GM19468 (cell line): ENCODE results near the gene MFSD6.
"Not testable (repeated sequence)": the region's sequence is repeated elsewhere in the genome, so short reads cannot be mapped to it uniquely, and the experiment has no call there.

ENCODE experiments used
- ATAC-seq: cut with Tn5 transposase; IDR thresholded peaks from one replicate; pipeline ENCODE4 v1.9.1; 2021; ENCODE audit warnings: mild to moderate bottlenecking, moderate library complexity, moderate number of reproducible peaks; ENCODE audit not compliant: unreplicated experiment; ENCODE audit errors: extremely low read depth

Gene MFSD6

GRCh38 chr2:190489475-190489874, 81.3 kb downstream of the MFSD6 start:
- ATAC-seq: no peak

- no peak for ATAC-seq
Measured at GRCh38 chr2:190490502-190490901, 82.3 kb downstream of the MFSD6 start.

- no peak for ATAC-seq
Measured at GRCh38 chr2:190493095-190493494, 84.9 kb downstream of the MFSD6 start.

GRCh38 chr2:190494600-190495227, 86.6 kb downstream of the MFSD6 start:
- not testable (repeated sequence) for ATAC-seq

GRCh38 chr2:190497428-190497827, 89.3 kb downstream of the MFSD6 start:
- no peak for ATAC-seq

- no peak for ATAC-seq
Measured at GRCh38 chr2:190499273-190499672, 91.1 kb downstream of the MFSD6 start.

GRCh38 chr2:190500054-190500502, 91.9 kb downstream of the MFSD6 start:
- no peak for ATAC-seq

GRCh38 chr2:190501231-190501630, 93.1 kb downstream of the MFSD6 start:
- no peak for ATAC-seq

GRCh38 chr2:190501702-190502407, 93.7 kb downstream of the MFSD6 start:
- no peak for ATAC-seq

GRCh38 chr2:190503088-190503487, 94.9 kb downstream of the MFSD6 start:
- no peak for ATAC-seq

GRCh38 chr2:190504912-190505311, 96.8 kb downstream of the MFSD6 start:
- ATAC-seq: no peak

GRCh38 chr2:190505696-190506095, 97.5 kb downstream of the MFSD6 start:
- no peak for ATAC-seq

GRCh38 chr2:190506666-190507065, 98.5 kb downstream of the MFSD6 start:
- no peak for ATAC-seq

- no peak for ATAC-seq
Measured at GRCh38 chr2:190507135-190507534, 99.0 kb downstream of the MFSD6 start.

GRCh38 chr2:190509895-190510294, 101.7 kb downstream of the MFSD6 start:
- not testable (repeated sequence) for ATAC-seq

- ATAC-seq: no peak
Measured at GRCh38 chr2:190511104-190511503, 102.9 kb downstream of the MFSD6 start.

- no peak for ATAC-seq
Measured at GRCh38 chr2:190512539-190513095, 104.5 kb downstream of the MFSD6 start.

GRCh38 chr2:190513877-190514276, 105.7 kb downstream of the MFSD6 start:
- no peak for ATAC-seq

- no peak for ATAC-seq
Measured at GRCh38 chr2:190514676-190515075, 106.5 kb downstream of the MFSD6 start.

- ATAC-seq: no peak
Measured at GRCh38 chr2:190515687-190516086, 107.5 kb downstream of the MFSD6 start.

GRCh38 chr2:190517468-190517867, 109.3 kb downstream of the MFSD6 start:
- ATAC-seq: no peak
